WERI-Rb-1 (cell line): Measurements from ENCODE around the gene PRC1.

Source experiments
- DNase-seq: peaks from one replicate; pipeline ENCODE4 v3.0.0-alpha.2; 2020
- H3K27ac ChIP-seq: fragments of 250-450 bp; sonication (Bioruptor Pico); 2 replicates; pipeline ENCODE4 v1.5.1; 2020; ENCODE audit warnings: mild to moderate bottlenecking, moderate library complexity
- H3K27me3 ChIP-seq: fragments of 250-450 bp; sonication (Bioruptor Pico); 2 replicates; pipeline ENCODE4 v1.5.1; 2021; ENCODE audit warnings: mild to moderate bottlenecking, low read depth, moderate library complexity; ENCODE audit not compliant: insufficient read depth, severe bottlenecking
- H3K36me3 ChIP-seq: fragments of 250-450 bp; sonication (Bioruptor Pico); 2 replicates; pipeline ENCODE4 v1.5.1; 2020; ENCODE audit warnings: mild to moderate bottlenecking, moderate library complexity
- H3K4me3 ChIP-seq: 2 replicates; pipeline ENCODE4 v1.5.1; 2011; ENCODE audit warnings: low read depth, mild to moderate bottlenecking, control low read depth, low read length
- H3K9me3 ChIP-seq: fragments of 250-450 bp; sonication (Bioruptor Pico); 2 replicates; pipeline ENCODE4 v1.5.1; 2021; ENCODE audit warnings: mild to moderate bottlenecking, moderate library complexity; ENCODE audit not compliant: severe bottlenecking
- TF ChIP-seq, protein P1 (sequence below): IDR thresholded peaks from 2 replicates; pipeline ENCODE4 v1.5.1; 2011; ENCODE audit warnings: low read depth, mild to moderate bottlenecking, control low read depth, inconsistent platforms, low read length

Gene PRC1

GRCh38 chr15:90987561-90988141, 6.7 kb downstream of the PRC1 start:
- Histone ChIP-seq H3K36me3 (peaks cover 42% of the 10 kb centered on the region), H3K4me3 (no peak overlapping the region), H3K27ac (peak overlapping the region; percentile 78), H3K9me3 (no peaks in the 10 kb centered on the region), H3K27me3 (no peaks in the 10 kb centered on the region)
- TF ChIP-seq, protein P1, sequence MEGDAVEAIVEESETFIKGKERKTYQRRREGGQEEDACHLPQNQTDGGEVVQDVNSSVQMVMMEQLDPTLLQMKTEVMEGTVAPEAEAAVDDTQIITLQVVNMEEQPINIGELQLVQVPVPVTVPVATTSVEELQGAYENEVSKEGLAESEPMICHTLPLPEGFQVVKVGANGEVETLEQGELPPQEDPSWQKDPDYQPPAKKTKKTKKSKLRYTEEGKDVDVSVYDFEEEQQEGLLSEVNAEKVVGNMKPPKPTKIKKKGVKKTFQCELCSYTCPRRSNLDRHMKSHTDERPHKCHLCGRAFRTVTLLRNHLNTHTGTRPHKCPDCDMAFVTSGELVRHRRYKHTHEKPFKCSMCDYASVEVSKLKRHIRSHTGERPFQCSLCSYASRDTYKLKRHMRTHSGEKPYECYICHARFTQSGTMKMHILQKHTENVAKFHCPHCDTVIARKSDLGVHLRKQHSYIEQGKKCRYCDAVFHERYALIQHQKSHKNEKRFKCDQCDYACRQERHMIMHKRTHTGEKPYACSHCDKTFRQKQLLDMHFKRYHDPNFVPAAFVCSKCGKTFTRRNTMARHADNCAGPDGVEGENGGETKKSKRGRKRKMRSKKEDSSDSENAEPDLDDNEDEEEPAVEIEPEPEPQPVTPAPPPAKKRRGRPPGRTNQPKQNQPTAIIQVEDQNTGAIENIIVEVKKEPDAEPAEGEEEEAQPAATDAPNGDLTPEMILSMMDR = no peak
- DNase-seq = no peak

GRCh38 chr15:90986790-90987507, 7.4 kb downstream of the PRC1 start:
- Histone ChIP-seq H3K36me3 (peaks cover 44% of the 10 kb centered on the region), H3K9me3 (no peaks in the 10 kb centered on the region), H3K4me3 (no peak overlapping the region), H3K27ac (peak overlapping the region; percentile 78), H3K27me3 (no peaks in the 10 kb centered on the region)
- TF ChIP-seq, protein P1 = no peak
- DNase-seq = no peak

GRCh38 chr15:90982135-90982534, 12.2 kb downstream of the PRC1 start:
- no peak overlapping the region for H3K4me3 ChIP-seq
- H3K27ac ChIP-seq = no peak overlapping the region
- H3K27me3 ChIP-seq = no peaks in the 10 kb centered on the region
- TF ChIP-seq, protein P1 = no peak
- H3K9me3 ChIP-seq = no peaks in the 10 kb centered on the region
- H3K36me3 ChIP-seq = peaks cover 80% of the 10 kb centered on the region
- DNase-seq = no peak

- no peaks in the 10 kb centered on the region for H3K9me3 ChIP-seq
- H3K27ac ChIP-seq = no peak overlapping the region
- H3K36me3 ChIP-seq = peaks cover 85% of the 10 kb centered on the region
- TF ChIP-seq, protein P1 = no peak
- no peak overlapping the region for H3K4me3 ChIP-seq
- H3K27me3 ChIP-seq = no peaks in the 10 kb centered on the region
- no peak for DNase-seq
These were observed 12.7 kb downstream of the PRC1 start for GRCh38 chr15:90981681-90982080.

GRCh38 chr15:90979582-90979981, 14.8 kb downstream of the PRC1 start:
- no peak for DNase-seq
- no peaks in the 10 kb centered on the region for H3K9me3 ChIP-seq
- H3K27me3 ChIP-seq = no peaks in the 10 kb centered on the region
- no peak overlapping the region for H3K27ac ChIP-seq
- peaks cover 95% of the 10 kb centered on the region for H3K36me3 ChIP-seq
- TF ChIP-seq, protein P1 = no peak
- H3K4me3 ChIP-seq = no peak overlapping the region
